Liver (tissue), 9 donors: ENCODE data around the gene NRG3. TPM values are rescaled to one million over a fixed set of nuclear protein-coding genes. Genes with fewer than 3 reads are reported as not detected.

ENCODE experiments used
- DNase-seq: peaks from one replicate; pipeline ENCODE4 v3.0.0-alpha.2; 2017; ENCODE audit warnings: low spot score
- H3K27ac ChIP-seq, 2 donors: one replicate each; pipeline ENCODE4 v1.7.0; 2013; ENCODE audit warnings: inconsistent platforms in 2 of 2, low read length in 2 of 2, control low read depth in 1 of 2, low read depth in 1 of 2, mild to moderate bottlenecking in 1 of 2
- H3K27me3 ChIP-seq, 4 donors: one replicate each; pipeline versions ENCODE4 v1.6.1 to v1.7.0; 2013; ENCODE audit warnings: low read length in 3 of 4, inconsistent platforms in 1 of 4, mild to moderate bottlenecking in 1 of 4, moderate library complexity in 1 of 4; ENCODE audit not compliant: control insufficient read depth in 4 of 4, insufficient read depth in 4 of 4
- H3K36me3 ChIP-seq, 4 donors: one replicate each; pipeline versions ENCODE4 v1.6.1 to v1.7.0; 2013; ENCODE audit warnings: low read length in 3 of 4, mild to moderate bottlenecking in 3 of 4, low read depth in 1 of 4, moderate library complexity in 1 of 4; ENCODE audit not compliant: control insufficient read depth in 4 of 4, insufficient read depth in 3 of 4
- H3K4me1 ChIP-seq, 4 donors: one replicate each; pipeline versions ENCODE4 v1.6.1 to v1.7.0; 2013; ENCODE audit warnings: low read length in 3 of 4, mild to moderate bottlenecking in 3 of 4, moderate library complexity in 1 of 4; ENCODE audit not compliant: control insufficient read depth in 4 of 4, insufficient read depth in 4 of 4
- H3K4me3 ChIP-seq, 3 donors: one replicate each; pipeline versions ENCODE4 v1.6.1 to v1.7.0; 2013; ENCODE audit warnings: low read length in 3 of 3, control low read depth in 1 of 3, low read depth in 1 of 3, mild to moderate bottlenecking in 1 of 3
- H3K9ac ChIP-seq, 2 donors: one replicate each; pipeline ENCODE4 v1.7.0; 2013; ENCODE audit warnings: low read length in 2 of 2, mild to moderate bottlenecking in 2 of 2, moderate library complexity in 2 of 2, control low read depth in 1 of 2, low read depth in 1 of 2
- H3K9me3 ChIP-seq, 4 donors: one replicate each; pipeline versions ENCODE4 v1.6.1 to v1.7.0; 2013; ENCODE audit warnings: low read length in 3 of 4; ENCODE audit not compliant: control insufficient read depth in 4 of 4
- EGR1 ChIP-seq, 2 donors: IDR thresholded peaks; 2 replicates each; pipeline ENCODE4 v1.6.1; 2016 to 2018; ENCODE audit warnings: antibody characterized with exemption in 2 of 2, low read depth in 2 of 2
- FOXA1 ChIP-seq: IDR thresholded peaks from 2 replicates; pipeline ENCODE4 v1.6.1; 2016; ENCODE audit warnings: antibody characterized with exemption
- FOXA2 ChIP-seq: IDR thresholded peaks from 2 replicates; pipeline ENCODE4 v1.6.1; 2016; ENCODE audit warnings: antibody characterized with exemption
- GABPA ChIP-seq, 2 donors: IDR thresholded peaks in 1 of 2; conservative IDR thresholded peaks in 1 of 2; 2 replicates each; pipeline ENCODE4 v1.6.1; 2016; ENCODE audit warnings: antibody characterized with exemption in 2 of 2, mild to moderate bottlenecking in 1 of 2, moderate library complexity in 1 of 2
- HNF4A ChIP-seq, 2 donors: conservative IDR thresholded peaks; 2 replicates each; pipeline ENCODE4 v1.6.1; 2016; ENCODE audit warnings: antibody characterized with exemption in 2 of 2, mild to moderate bottlenecking in 2 of 2
- HNF4G ChIP-seq: IDR thresholded peaks from 2 replicates; pipeline ENCODE4 v1.6.1; 2016; ENCODE audit warnings: antibody characterized with exemption
- JUND ChIP-seq, 2 donors: IDR thresholded peaks; 2 replicates each; pipeline ENCODE4 v1.6.1; 2016; ENCODE audit warnings: antibody characterized with exemption in 2 of 2
- NR2F2 ChIP-seq: IDR thresholded peaks from 2 replicates; pipeline ENCODE4 v1.6.1; 2016; ENCODE audit warnings: antibody characterized with exemption
- RAD21 ChIP-seq, 2 donors: IDR thresholded peaks; 2 replicates each; pipeline ENCODE4 v1.6.1; 2016; ENCODE audit warnings: antibody characterized with exemption in 2 of 2, mild to moderate bottlenecking in 2 of 2
- RXRA ChIP-seq, 2 donors: IDR thresholded peaks; 2 replicates each; pipeline ENCODE4 v1.6.1; 2017 to 2018; ENCODE audit warnings: antibody characterized with exemption in 2 of 2, mild to moderate bottlenecking in 1 of 2
- SP1 ChIP-seq: IDR thresholded peaks from 2 replicates; pipeline ENCODE4 v1.6.1; 2018; ENCODE audit warnings: antibody characterized with exemption, mild to moderate bottlenecking
- TAF1 ChIP-seq: conservative IDR thresholded peaks from 2 replicates; pipeline ENCODE4 v1.6.1; 2016; ENCODE audit warnings: antibody characterized with exemption, mild to moderate bottlenecking
- YY1 ChIP-seq: IDR thresholded peaks from 2 replicates; pipeline ENCODE4 v1.6.1; 2016; ENCODE audit warnings: antibody characterized with exemption, mild to moderate bottlenecking
- WGBS: extraction: QIAGEN DNeasy Blood & Tissue Kit; methylation state at CpG from one replicate; pipeline ENCODE4 v1.1.7; 2013; 5-methylcytosine and 5-hydroxymethylcytosine counted together
- polyA plus RNA-seq, 2 donors: library from polyadenylated mRNA; stranded (reverse) in 1 of 2; unstranded in 1 of 2; fragments of 200-250 nt in 1 of 2; fragments of >200 nt in 1 of 2; fragmentation: Nextera tagmentation in 1 of 2; extraction: Ambion mirVana in 1 of 2; gene quantifications; one replicate each; pipeline versions ENCODE4 v1.2.1 to v1.2.3, GENCODE V29; 2013 to 2015
- total RNA-seq, 2 donors: library from RNA; depleted of rRNA; stranded (reverse); fragments of >200 nt; gene quantifications; one replicate each; pipeline ENCODE4 v1.2.3, GENCODE V29; 2014
- TF ChIP-seq, protein P1 (sequence below): fragments of 150-350 bp; IDR thresholded peaks from 2 replicates; pipeline ENCODE4 v1.5.1; 2017; ENCODE audit warnings: improper control_type of control experiment, low read depth, low read length; ENCODE audit not compliant: missing input control
- TF ChIP-seq, protein P2 (sequence below): IDR thresholded peaks from 2 replicates; pipeline ENCODE4 v1.6.1; 2016; ENCODE audit warnings: antibody characterized with exemption
- TF ChIP-seq, protein P3 (sequence below): IDR thresholded peaks from 2 replicates; pipeline ENCODE4 v1.6.1; 2016; ENCODE audit warnings: antibody characterized with exemption
- TF ChIP-seq, protein P4 (sequence below): IDR thresholded peaks from 2 replicates; pipeline ENCODE4 v1.6.1; 2016; ENCODE audit warnings: antibody characterized with exemption, mild to moderate bottlenecking
- donor health status: healthy.
- donor health status: healthy.
- donor health status: healthy.
- donor health status: healthy.
- donor health status: healthy.

Gene NRG3
- total and polyA plus RNA-seq, 4 donors = 0.24 to 3.7 (median 0.38) TPM

DNA sequence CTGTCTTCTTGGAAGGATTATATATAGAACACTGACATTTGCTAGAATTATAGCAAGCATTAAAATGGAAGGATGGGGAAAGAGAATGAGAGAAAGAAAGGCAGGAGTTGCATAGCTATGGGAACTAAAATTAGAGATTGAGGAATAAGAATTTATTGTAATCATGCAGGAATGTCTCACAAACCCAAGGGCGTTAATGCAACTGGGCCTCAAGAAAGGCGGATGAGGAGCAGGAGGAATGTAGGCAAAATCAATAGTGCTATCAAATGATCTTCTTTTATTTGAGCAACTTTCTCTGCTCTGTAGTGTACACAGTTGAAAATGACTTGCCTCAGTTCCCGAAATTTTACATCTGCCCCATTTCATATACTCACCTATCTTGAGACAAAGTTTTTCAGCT, 1132.5 kb downstream of the NRG3 start:
- DNase-seq = no peak
- Histone ChIP-seq H3K27ac (no peak overlapping the region), H3K9ac (no peak overlapping the region), H3K4me3 (no peak overlapping the region), H3K27me3 (no peaks in the 10 kb centered on the region), H3K4me1 (no peaks in the 10 kb centered on the region), H3K9me3 (no peaks in the 10 kb centered on the region), H3K36me3 (no peaks in the 10 kb centered on the region)
- TF ChIP-seq TAF1 = no peak
- 71% methylated on average over 3 of the region's 3 CpGs for WGBS

DNA sequence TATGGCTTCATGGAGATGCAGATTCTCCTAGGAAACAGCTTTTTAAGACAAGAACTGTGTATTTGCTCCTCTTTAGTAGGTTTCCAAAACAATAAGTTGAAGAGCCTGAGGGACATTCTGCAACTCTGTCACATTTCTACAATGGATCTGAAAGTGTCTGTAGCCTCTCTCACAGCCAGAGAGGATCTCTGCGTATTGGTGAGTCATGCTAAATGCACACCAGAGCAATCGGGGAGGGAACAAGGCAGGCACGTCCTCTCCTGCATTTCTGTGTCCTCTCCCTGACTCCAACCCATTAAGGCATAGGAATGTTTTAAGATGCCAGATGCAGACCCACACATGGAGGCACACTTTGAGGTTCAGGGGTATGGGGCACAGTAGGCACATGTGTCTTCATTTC, 1137.9 kb downstream of the NRG3 start:
- Histone ChIP-seq H3K9ac (no peak overlapping the region), H3K4me1 (no peaks in the 10 kb centered on the region), H3K27me3 (no peaks in the 10 kb centered on the region), H3K27ac (no peak overlapping the region), H3K9me3 (no peaks in the 10 kb centered on the region), H3K4me3 (no peak overlapping the region), H3K36me3 (no peaks in the 10 kb centered on the region)
- no peak for DNase-seq
- WGBS = 56% methylated on average over 3 of the region's 3 CpGs
- TF ChIP-seq NR2F2 (no peak), FOXA1 (no peak), YY1 (no peak), RXRA (IDR thresholded peaks at IDR 0.05) (no peak), TAF1 (no peak), RAD21 (IDR thresholded peaks at IDR 0.05) (no peak), EGR1 (IDR thresholded peaks at IDR 0.05; ENCODE audit: low read depth in 2 of 2) (no peak), GABPA (IDR thresholded peaks at IDR 0.05 in 1 of 2, conservative IDR thresholded peaks at IDR 0.05 in 1 of 2) (no peak)
- TF ChIP-seq, protein P1, sequence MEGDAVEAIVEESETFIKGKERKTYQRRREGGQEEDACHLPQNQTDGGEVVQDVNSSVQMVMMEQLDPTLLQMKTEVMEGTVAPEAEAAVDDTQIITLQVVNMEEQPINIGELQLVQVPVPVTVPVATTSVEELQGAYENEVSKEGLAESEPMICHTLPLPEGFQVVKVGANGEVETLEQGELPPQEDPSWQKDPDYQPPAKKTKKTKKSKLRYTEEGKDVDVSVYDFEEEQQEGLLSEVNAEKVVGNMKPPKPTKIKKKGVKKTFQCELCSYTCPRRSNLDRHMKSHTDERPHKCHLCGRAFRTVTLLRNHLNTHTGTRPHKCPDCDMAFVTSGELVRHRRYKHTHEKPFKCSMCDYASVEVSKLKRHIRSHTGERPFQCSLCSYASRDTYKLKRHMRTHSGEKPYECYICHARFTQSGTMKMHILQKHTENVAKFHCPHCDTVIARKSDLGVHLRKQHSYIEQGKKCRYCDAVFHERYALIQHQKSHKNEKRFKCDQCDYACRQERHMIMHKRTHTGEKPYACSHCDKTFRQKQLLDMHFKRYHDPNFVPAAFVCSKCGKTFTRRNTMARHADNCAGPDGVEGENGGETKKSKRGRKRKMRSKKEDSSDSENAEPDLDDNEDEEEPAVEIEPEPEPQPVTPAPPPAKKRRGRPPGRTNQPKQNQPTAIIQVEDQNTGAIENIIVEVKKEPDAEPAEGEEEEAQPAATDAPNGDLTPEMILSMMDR = no peak
- TF ChIP-seq, protein P2, sequence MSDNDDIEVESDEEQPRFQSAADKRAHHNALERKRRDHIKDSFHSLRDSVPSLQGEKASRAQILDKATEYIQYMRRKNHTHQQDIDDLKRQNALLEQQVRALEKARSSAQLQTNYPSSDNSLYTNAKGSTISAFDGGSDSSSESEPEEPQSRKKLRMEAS = no peak

DNA sequence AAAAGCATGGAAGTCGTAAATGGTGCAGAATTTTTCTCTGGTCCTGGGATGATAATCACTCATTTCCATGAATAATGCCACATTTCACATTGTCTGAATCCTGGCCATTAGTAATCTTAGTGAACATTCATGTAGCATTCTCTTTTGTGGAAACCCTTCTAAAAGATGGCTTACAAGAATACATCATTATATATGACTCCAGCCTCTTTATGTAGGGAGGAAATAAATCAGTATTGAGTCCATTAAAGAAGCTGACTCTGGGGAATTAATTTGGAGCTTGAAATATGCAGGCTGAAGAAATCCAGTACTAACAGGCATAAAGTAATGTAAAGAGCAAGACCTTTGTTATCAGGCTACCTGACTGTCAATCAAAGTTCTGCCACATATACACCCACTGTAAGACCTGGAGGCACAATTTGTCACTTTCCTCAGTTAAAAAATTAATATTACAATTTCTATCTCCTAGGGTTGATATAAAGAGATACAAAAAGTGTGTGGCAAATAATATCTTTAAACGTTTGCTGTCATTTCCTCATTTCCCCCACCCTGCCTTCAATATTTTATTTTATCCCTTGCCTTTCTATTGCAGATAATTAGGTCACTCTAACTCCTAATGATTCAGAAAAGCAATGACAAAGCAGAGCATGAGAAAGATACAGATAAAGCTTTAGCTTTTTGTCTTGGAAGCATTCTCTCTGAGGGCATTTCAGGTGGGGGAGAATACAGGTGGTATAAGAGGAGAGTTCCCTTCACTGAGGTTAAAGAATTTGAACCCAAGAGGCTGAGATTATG, 1142.3 kb downstream of the NRG3 start:
- no peak for DNase-seq
- WGBS = 67% methylated on average over 2 of the region's 2 CpGs
- Histone ChIP-seq H3K9ac (no peak overlapping the region), H3K27me3 (no peaks in the 10 kb centered on the region), H3K9me3 (no peaks in the 10 kb centered on the region), H3K4me3 (no peak overlapping the region), H3K36me3 (no peaks in the 10 kb centered on the region), H3K4me1 (no peaks in the 10 kb centered on the region), H3K27ac (no peak overlapping the region)
- TF ChIP-seq, protein P2 = no peak
- TF ChIP-seq YY1 = no peak

DNA sequence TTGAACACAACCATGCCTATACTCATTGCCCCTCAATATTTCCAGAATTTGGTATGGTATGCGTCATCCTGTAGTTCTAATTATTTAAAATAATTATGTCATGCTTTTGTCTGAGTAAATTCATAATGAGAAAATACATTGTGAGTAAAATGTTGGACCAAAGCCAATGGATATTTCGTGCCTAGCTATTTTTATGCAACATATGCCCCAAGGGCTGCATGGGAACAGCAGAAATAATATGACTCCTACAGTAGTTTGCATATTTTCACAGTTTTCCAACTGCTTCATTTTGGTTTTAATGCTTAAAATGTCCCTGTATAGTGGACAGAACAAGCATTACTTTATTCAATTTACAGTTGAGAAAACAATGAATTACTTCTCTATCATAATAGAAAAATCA, 1148.7 kb downstream of the NRG3 start:
- Histone ChIP-seq H3K4me3 (no peak overlapping the region), H3K27ac (no peak overlapping the region), H3K9me3 (no peaks in the 10 kb centered on the region), H3K36me3 (no peaks in the 10 kb centered on the region), H3K27me3 (no peaks in the 10 kb centered on the region), H3K4me1 (no peaks in the 10 kb centered on the region), H3K9ac (no peak overlapping the region)
- no peak for DNase-seq
- 65% methylated on average over 2 of the region's 2 CpGs for WGBS
- no peak for TF ChIP-seq FOXA1
- no peak for TF ChIP-seq HNF4G
- TF ChIP-seq, protein P3, sequence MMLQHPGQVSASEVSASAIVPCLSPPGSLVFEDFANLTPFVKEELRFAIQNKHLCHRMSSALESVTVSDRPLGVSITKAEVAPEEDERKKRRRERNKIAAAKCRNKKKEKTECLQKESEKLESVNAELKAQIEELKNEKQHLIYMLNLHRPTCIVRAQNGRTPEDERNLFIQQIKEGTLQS = no peak
- no peak for TF ChIP-seq GABPA (IDR thresholded peaks at IDR 0.05 in 1 of 2, conservative IDR thresholded peaks at IDR 0.05 in 1 of 2)
- TF ChIP-seq JUND (IDR thresholded peaks at IDR 0.05) = no peak
- TF ChIP-seq, protein P4, sequence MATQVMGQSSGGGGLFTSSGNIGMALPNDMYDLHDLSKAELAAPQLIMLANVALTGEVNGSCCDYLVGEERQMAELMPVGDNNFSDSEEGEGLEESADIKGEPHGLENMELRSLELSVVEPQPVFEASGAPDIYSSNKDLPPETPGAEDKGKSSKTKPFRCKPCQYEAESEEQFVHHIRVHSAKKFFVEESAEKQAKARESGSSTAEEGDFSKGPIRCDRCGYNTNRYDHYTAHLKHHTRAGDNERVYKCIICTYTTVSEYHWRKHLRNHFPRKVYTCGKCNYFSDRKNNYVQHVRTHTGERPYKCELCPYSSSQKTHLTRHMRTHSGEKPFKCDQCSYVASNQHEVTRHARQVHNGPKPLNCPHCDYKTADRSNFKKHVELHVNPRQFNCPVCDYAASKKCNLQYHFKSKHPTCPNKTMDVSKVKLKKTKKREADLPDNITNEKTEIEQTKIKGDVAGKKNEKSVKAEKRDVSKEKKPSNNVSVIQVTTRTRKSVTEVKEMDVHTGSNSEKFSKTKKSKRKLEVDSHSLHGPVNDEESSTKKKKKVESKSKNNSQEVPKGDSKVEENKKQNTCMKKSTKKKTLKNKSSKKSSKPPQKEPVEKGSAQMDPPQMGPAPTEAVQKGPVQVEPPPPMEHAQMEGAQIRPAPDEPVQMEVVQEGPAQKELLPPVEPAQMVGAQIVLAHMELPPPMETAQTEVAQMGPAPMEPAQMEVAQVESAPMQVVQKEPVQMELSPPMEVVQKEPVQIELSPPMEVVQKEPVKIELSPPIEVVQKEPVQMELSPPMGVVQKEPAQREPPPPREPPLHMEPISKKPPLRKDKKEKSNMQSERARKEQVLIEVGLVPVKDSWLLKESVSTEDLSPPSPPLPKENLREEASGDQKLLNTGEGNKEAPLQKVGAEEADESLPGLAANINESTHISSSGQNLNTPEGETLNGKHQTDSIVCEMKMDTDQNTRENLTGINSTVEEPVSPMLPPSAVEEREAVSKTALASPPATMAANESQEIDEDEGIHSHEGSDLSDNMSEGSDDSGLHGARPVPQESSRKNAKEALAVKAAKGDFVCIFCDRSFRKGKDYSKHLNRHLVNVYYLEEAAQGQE = no peak
- no peak for TF ChIP-seq EGR1 (IDR thresholded peaks at IDR 0.05; ENCODE audit: low read depth in 2 of 2)
- TF ChIP-seq SP1 = no peak
- no peak for TF ChIP-seq NR2F2
- TF ChIP-seq HNF4A (conservative IDR thresholded peaks at IDR 0.05) = no peak
- no peak for TF ChIP-seq FOXA2
